Measurements from ENCODE around the gene USP5. TPM values are rescaled to one million over a fixed set of nuclear protein-coding genes. Genes with fewer than 3 reads are reported as not detected.
"Not testable (repeated sequence)": the region's sequence is repeated elsewhere in the genome, so short reads cannot be mapped to it uniquely, and the experiment has no call there.

USP5 gene
- total RNA-seq, 1 experiment from 2014 or later, result 143 TPM

- Histone ChIP-seq H3K4me3 (no peak overlapping the region), H3K36me3 (peaks cover 11% of the 10 kb centered on the region), H3K9me3 (no peaks in the 10 kb centered on the region), H3K27me3 (no peaks in the 10 kb centered on the region)
- DNase-seq, result no peak
Measured at GRCh38 chr12:6887460-6887859, 35.5 kb downstream of the USP5 start.

GRCh38 chr12:6888360-6888759, 36.4 kb downstream of the USP5 start:
- DNase-seq, result no peak
- Histone ChIP-seq H3K9me3 (no peaks in the 10 kb centered on the region), H3K27me3 (no peaks in the 10 kb centered on the region), H3K36me3 (peaks cover 11% of the 10 kb centered on the region), H3K4me3 (no peak overlapping the region)

- not testable (repeated sequence) for DNase-seq, H3K27me3 ChIP-seq, H3K4me3 ChIP-seq, H3K9me3 ChIP-seq
- H3K36me3 ChIP-seq, result peaks cover 11% of the 10 kb centered on the region
Measured at GRCh38 chr12:6888794-6889193, 36.8 kb downstream of the USP5 start.

GRCh38 chr12:6889775-6890573, 38.0 kb downstream of the USP5 start:
- not testable (repeated sequence) for H3K36me3 ChIP-seq, DNase-seq, H3K9me3 ChIP-seq, H3K4me3 ChIP-seq, H3K27me3 ChIP-seq

- Histone ChIP-seq H3K9me3 (no peaks in the 10 kb centered on the region), H3K4me3 (peak overlapping the region; percentile 42), H3K27me3 (no peaks in the 10 kb centered on the region), H3K36me3 (peaks cover 6% of the 10 kb centered on the region)
- DNase-seq, result peak; percentile 94
Measured at GRCh38 chr12:6890789-6891645, 39.1 kb downstream of the USP5 start.

- no peak for DNase-seq
- Histone ChIP-seq H3K27me3 (no peaks in the 10 kb centered on the region), H3K36me3 (peaks cover 6% of the 10 kb centered on the region), H3K9me3 (no peaks in the 10 kb centered on the region), H3K4me3 (peak overlapping the region; percentile 42)
Measured at GRCh38 chr12:6891646-6892001, 39.7 kb downstream of the USP5 start.

- not testable (repeated sequence) for DNase-seq, H3K4me3 ChIP-seq, H3K27me3 ChIP-seq, H3K36me3 ChIP-seq, H3K9me3 ChIP-seq
Measured at GRCh38 chr12:6892683-6893082, 40.7 kb downstream of the USP5 start.

GRCh38 chr12:6894321-6894720, 42.4 kb downstream of the USP5 start:
- peaks cover 6% of the 10 kb centered on the region for H3K36me3 ChIP-seq
- H3K27me3 ChIP-seq, result no peaks in the 10 kb centered on the region
- no peak for DNase-seq
- no peak overlapping the region for H3K4me3 ChIP-seq
- H3K9me3 ChIP-seq, result no peaks in the 10 kb centered on the region

- Histone ChIP-seq H3K27me3 (no peaks in the 10 kb centered on the region), H3K36me3 (no peaks in the 10 kb centered on the region), H3K4me3 (no peak overlapping the region), H3K9me3 (no peaks in the 10 kb centered on the region)
- peak; percentile 82 for DNase-seq
Measured at GRCh38 chr12:6896846-6897435, 45.0 kb downstream of the USP5 start.

GRCh38 chr12:6899427-6899826, 47.5 kb downstream of the USP5 start:
- no peaks in the 10 kb centered on the region for H3K27me3 ChIP-seq
- H3K9me3 ChIP-seq, result no peaks in the 10 kb centered on the region
- H3K4me3 ChIP-seq, result no peak overlapping the region
- DNase-seq, result no peak
- no peaks in the 10 kb centered on the region for H3K36me3 ChIP-seq

- Histone ChIP-seq H3K9me3 (no peaks in the 10 kb centered on the region), H3K27me3 (no peaks in the 10 kb centered on the region), H3K36me3 (no peaks in the 10 kb centered on the region), H3K4me3 (no peak overlapping the region)
- DNase-seq, result peak; percentile 48
Measured at GRCh38 chr12:6899837-6900519, 48.0 kb downstream of the USP5 start.

GRCh38 chr12:6902448-6902847, 50.5 kb downstream of the USP5 start:
- Histone ChIP-seq H3K9me3 (no peaks in the 10 kb centered on the region), H3K4me3 (no peak overlapping the region), H3K27me3 (no peaks in the 10 kb centered on the region), H3K36me3 (no peaks in the 10 kb centered on the region)
- DNase-seq, result no peak

- no peaks in the 10 kb centered on the region for H3K36me3 ChIP-seq
- H3K9me3 ChIP-seq, result no peaks in the 10 kb centered on the region
- DNase-seq, result no peak
- no peaks in the 10 kb centered on the region for H3K27me3 ChIP-seq
- no peak overlapping the region for H3K4me3 ChIP-seq
Measured at GRCh38 chr12:6903722-6904121, 51.8 kb downstream of the USP5 start.

GRCh38 chr12:6904280-6905276, 52.6 kb downstream of the USP5 start, which contains the start of gene LRRC23:
LRRC23 (plus strand) TSS chr12:6904822; CDS start chr12:6905634, 812 bp downstream.
- peak within 1 kb of the TSS; percentile 76 for H3K4me3 ChIP-seq
- H3K9me3 ChIP-seq, result no peaks in the 10 kb centered on the region
- peak; percentile 95 for DNase-seq
- H3K27me3 ChIP-seq, result no peaks in the 10 kb centered on the region
- no peaks in the 10 kb centered on the region for H3K36me3 ChIP-seq

- Histone ChIP-seq H3K9me3 (no peaks in the 10 kb centered on the region), H3K36me3 (no peaks in the 10 kb centered on the region), H3K27me3 (no peaks in the 10 kb centered on the region), H3K4me3 (peak overlapping the region; percentile 76)
- no peak for DNase-seq
Measured at GRCh38 chr12:6905414-6906040, 53.6 kb downstream of the USP5 start.

Measured in MG63 (cell line).